ENCODE measurements around the gene ABHD15.

Gene ABHD15

GRCh38 chr17:29566473-29567303 is at the start of gene ABHD15:
Gene ABHD15, minus strand, starts transcription at chr17:29567037. Its CDS starts 71 bp downstream, at chr17:29566966.
- peak; percentile 72 for DNase-seq

- peak; percentile 93 for DNase-seq
These were observed 48.9 kb upstream of the ABHD15 start for GRCh38 chr17:29615492-29616299.

- DNase-seq, result peak; percentile 91
These were observed 48.2 kb upstream of the ABHD15 start for GRCh38 chr17:29615048-29615385.

GRCh38 chr17:29614349-29615047 is 47.7 kb upstream of the ABHD15 start:
- no peak for DNase-seq

- no peak for DNase-seq
These were observed 47.0 kb upstream of the ABHD15 start for GRCh38 chr17:29613856-29614255.

- peak; percentile 94 for DNase-seq
These were observed 46.6 kb upstream of the ABHD15 start for GRCh38 chr17:29613352-29613837.

GRCh38 chr17:29612404-29613280 is 45.8 kb upstream of the ABHD15 start:
- DNase-seq, result no peak

GRCh38 chr17:29612094-29612403 is 45.2 kb upstream of the ABHD15 start:
- DNase-seq, result no peak

- DNase-seq, result no peak
These were observed 44.7 kb upstream of the ABHD15 start for GRCh38 chr17:29611351-29612093.

- DNase-seq, result no peak
These were observed 43.6 kb upstream of the ABHD15 start for GRCh38 chr17:29610395-29610794.

GRCh38 chr17:29608986-29609385 is 42.1 kb upstream of the ABHD15 start:
- DNase-seq, result no peak

GRCh38 chr17:29607557-29608195 is 40.8 kb upstream of the ABHD15 start:
- DNase-seq, result no peak

- no peak for DNase-seq
These were observed 36.4 kb upstream of the ABHD15 start for GRCh38 chr17:29603109-29603674.

- no peak for DNase-seq
These were observed 30.7 kb upstream of the ABHD15 start for GRCh38 chr17:29597361-29598172.

- no peak for DNase-seq
These were observed 30.0 kb upstream of the ABHD15 start for GRCh38 chr17:29596811-29597210.

- no peak for DNase-seq
These were observed 29.3 kb upstream of the ABHD15 start for GRCh38 chr17:29595943-29596774.

- DNase-seq, result no peak
These were observed 28.5 kb upstream of the ABHD15 start for GRCh38 chr17:29595107-29595942.

GRCh38 chr17:29594519-29595090 is 27.8 kb upstream of the ABHD15 start:
- DNase-seq, result no peak

Measured in hematopoietic multipotent progenitor cell treated with erythropoietin and hydrocortisone succinate and interleukin-3 and kit ligand, for 6 days (in vitro differentiated cells).